ENCODE data around the gene OR2D3.

- TF ChIP-seq, protein P1, sequence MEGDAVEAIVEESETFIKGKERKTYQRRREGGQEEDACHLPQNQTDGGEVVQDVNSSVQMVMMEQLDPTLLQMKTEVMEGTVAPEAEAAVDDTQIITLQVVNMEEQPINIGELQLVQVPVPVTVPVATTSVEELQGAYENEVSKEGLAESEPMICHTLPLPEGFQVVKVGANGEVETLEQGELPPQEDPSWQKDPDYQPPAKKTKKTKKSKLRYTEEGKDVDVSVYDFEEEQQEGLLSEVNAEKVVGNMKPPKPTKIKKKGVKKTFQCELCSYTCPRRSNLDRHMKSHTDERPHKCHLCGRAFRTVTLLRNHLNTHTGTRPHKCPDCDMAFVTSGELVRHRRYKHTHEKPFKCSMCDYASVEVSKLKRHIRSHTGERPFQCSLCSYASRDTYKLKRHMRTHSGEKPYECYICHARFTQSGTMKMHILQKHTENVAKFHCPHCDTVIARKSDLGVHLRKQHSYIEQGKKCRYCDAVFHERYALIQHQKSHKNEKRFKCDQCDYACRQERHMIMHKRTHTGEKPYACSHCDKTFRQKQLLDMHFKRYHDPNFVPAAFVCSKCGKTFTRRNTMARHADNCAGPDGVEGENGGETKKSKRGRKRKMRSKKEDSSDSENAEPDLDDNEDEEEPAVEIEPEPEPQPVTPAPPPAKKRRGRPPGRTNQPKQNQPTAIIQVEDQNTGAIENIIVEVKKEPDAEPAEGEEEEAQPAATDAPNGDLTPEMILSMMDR (conservative IDR thresholded peaks at IDR 0.05) = no peak
- no peak for TF ChIP-seq ZFX (IDR thresholded peaks at IDR 0.05)
Observed at GRCh38 chr11:6871278-6871677, 49.5 kb upstream of the OR2D3 start.

Data from C4-2B (cell line).